Breast epithelium (tissue), 4 donors: ENCODE data around the gene MACROD2. TPM values are rescaled to one million over a fixed set of nuclear protein-coding genes. Genes with fewer than 3 reads are reported as not detected.

ENCODE experiments used
- DNase-seq, 2 donors: peaks; one replicate each; pipeline ENCODE4 v3.0.0-alpha.2; 2019; ENCODE audit warnings: low spot score in 2 of 2
- H3K27ac ChIP-seq, 2 donors: fragments of 200-600 bp; sonication (generic) in 1 of 2; one replicate each; pipeline ENCODE4 v1.5.1; 2016 to 2019; ENCODE audit warnings: mild to moderate bottlenecking in 1 of 2
- H3K27me3 ChIP-seq, 2 donors: fragments of 200-600 bp; sonication (generic) in 1 of 2; one replicate each; pipeline versions ENCODE4 v1.5.1 to v1.6.0; 2017 to 2019; ENCODE audit warnings: control low read depth in 1 of 2, mild to moderate bottlenecking in 1 of 2
- H3K36me3 ChIP-seq: fragments of 200-600 bp; one replicate; pipeline ENCODE4 v1.5.1; 2019
- H3K4me1 ChIP-seq, 2 donors: fragments of 200-600 bp; sonication (generic); one replicate each; pipeline ENCODE4 v1.5.1; 2016 to 2019; ENCODE audit warnings: control low read depth in 1 of 2
- H3K4me3 ChIP-seq, 3 donors: fragments of 200-600 bp; sonication (generic); 1 replicate in 2 of 3; 2 replicates in 1 of 3; pipeline ENCODE4 v1.5.1; 2016 to 2019; ENCODE audit warnings: mild to moderate bottlenecking in 3 of 3, moderate library complexity in 2 of 3
- H3K9me3 ChIP-seq, 2 donors: fragments of 200-600 bp; sonication (generic) in 1 of 2; one replicate each; pipeline ENCODE4 v1.5.1; 2016 to 2019; ENCODE audit warnings: control low read depth in 1 of 2
- POLR2A ChIP-seq: fragments of 450-650 bp; IDR thresholded peaks from one replicate; pipeline ENCODE4 v1.6.1; 2016; ENCODE audit warnings: antibody characterized with exemption, mild to moderate bottlenecking, moderate library complexity
- POLR2AphosphoS5 ChIP-seq, 3 donors: sonication (generic); formaldehyde crosslinking; IDR thresholded peaks; one replicate each; pipeline ENCODE4 v1.6.1; 2017; ENCODE audit warnings: antibody characterized with exemption in 3 of 3
- intact Hi-C: fragments of 100-400 bp; cut with DNase I; formaldehyde crosslinking; loops from one replicate; pipeline ENCODE4 v1.15.1; 2023; ENCODE audit warnings: low total_unique reads
- total RNA-seq, 3 donors: library from RNA; depleted of rRNA; stranded (reverse); fragments of >200 nt; gene quantifications; one replicate each; pipeline ENCODE4 v1.1.0, GENCODE V29; 2016
- TF ChIP-seq, protein P1 (sequence below), 3 donors: fragments of 450-650 bp; IDR thresholded peaks; one replicate each; pipeline ENCODE4 v1.5.1; 2016 to 2017; ENCODE audit warnings: antibody characterized with exemption in 3 of 3, mild to moderate bottlenecking in 3 of 3, moderate library complexity in 3 of 3

MACROD2 gene
- total RNA-seq, 3 donors from 2014 or later: 6.7 to 26.8 (median 8.8) TPM

DNA sequence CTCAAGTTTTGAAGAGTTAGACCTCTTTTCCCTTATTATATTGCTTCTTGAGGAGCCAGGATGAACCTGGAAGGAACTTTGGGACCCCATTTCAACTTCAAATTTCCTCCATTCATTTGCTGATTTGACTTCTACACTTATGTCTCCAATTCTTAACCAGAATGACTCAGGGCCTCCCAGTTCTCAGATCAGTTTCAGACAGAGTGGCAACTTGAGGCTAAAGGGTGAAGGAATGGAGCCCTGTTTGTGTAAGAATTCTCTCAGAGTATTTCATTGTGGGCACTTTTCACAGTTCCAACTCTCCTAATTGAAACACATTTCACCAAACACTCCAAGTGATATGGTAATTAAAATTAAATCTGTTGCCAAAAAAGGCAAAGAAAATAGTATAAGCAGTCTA lies 451.1 kb downstream of the MACROD2 start:
- Histone ChIP-seq H3K27me3 (no peaks in the 10 kb centered on the region), H3K4me3 (no peak overlapping the region), H3K9me3 (no peaks in the 10 kb centered on the region), H3K4me1 (no peaks in the 10 kb centered on the region), H3K36me3 (no peaks in the 10 kb centered on the region), H3K27ac (no peak overlapping the region)
- intact Hi-C loops: no loop called here
- TF ChIP-seq, protein P1, sequence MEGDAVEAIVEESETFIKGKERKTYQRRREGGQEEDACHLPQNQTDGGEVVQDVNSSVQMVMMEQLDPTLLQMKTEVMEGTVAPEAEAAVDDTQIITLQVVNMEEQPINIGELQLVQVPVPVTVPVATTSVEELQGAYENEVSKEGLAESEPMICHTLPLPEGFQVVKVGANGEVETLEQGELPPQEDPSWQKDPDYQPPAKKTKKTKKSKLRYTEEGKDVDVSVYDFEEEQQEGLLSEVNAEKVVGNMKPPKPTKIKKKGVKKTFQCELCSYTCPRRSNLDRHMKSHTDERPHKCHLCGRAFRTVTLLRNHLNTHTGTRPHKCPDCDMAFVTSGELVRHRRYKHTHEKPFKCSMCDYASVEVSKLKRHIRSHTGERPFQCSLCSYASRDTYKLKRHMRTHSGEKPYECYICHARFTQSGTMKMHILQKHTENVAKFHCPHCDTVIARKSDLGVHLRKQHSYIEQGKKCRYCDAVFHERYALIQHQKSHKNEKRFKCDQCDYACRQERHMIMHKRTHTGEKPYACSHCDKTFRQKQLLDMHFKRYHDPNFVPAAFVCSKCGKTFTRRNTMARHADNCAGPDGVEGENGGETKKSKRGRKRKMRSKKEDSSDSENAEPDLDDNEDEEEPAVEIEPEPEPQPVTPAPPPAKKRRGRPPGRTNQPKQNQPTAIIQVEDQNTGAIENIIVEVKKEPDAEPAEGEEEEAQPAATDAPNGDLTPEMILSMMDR (IDR thresholded peaks at IDR 0.05): no peak
- no peak for TF ChIP-seq POLR2A
- no peak for TF ChIP-seq POLR2AphosphoS5 (IDR thresholded peaks at IDR 0.05)
- no peak for DNase-seq

DNA sequence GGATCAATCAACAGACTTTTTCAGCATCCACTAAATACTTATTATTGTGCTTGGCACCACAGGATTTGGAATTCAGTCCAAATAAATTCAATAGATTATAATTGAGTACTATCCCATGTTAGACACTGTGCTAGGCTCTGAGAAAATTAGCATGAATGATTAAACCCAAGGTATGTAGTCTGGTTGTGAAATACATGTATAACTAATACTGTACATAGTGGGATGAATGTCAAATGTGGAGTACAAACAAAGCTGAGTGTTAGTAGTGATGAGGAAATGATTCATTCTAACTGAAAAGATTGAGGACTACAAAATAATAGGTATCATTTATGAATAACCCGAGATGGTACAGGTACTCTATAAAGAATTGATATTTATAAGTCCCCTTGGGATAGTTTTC lies 454.0 kb downstream of the MACROD2 start:
- Histone ChIP-seq H3K27me3 (no peaks in the 10 kb centered on the region), H3K36me3 (no peaks in the 10 kb centered on the region), H3K4me1 (no peaks in the 10 kb centered on the region), H3K27ac (no peak overlapping the region), H3K9me3 (no peaks in the 10 kb centered on the region), H3K4me3 (no peak overlapping the region)
- DNase-seq: no peak
- TF ChIP-seq POLR2A (no peak), POLR2AphosphoS5 (IDR thresholded peaks at IDR 0.05) (no peak)
- TF ChIP-seq, protein P1 (IDR thresholded peaks at IDR 0.05): no peak
- intact Hi-C loops: no loop called here

DNA sequence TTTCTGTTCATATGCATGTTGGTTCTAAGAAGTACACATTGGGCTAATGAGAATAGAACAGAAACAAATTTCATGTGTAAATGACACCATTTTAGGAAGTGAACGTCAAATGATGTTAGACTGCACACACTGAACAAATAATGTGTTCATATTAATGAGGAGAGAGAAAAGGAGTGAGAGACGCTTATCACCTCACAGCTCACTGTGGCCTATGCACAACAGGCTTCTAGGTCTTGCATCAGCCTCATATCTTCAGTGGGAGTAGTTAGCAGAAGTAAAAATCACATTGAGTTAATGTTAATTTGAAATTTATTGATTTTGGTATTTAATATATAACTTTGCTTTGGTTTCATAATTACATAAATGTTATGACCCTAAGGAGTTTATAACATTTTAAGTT lies 454.9 kb downstream of the MACROD2 start:
- Histone ChIP-seq H3K27me3 (no peaks in the 10 kb centered on the region), H3K4me3 (no peak overlapping the region), H3K4me1 (no peaks in the 10 kb centered on the region), H3K9me3 (no peaks in the 10 kb centered on the region), H3K27ac (no peak overlapping the region), H3K36me3 (no peaks in the 10 kb centered on the region)
- intact Hi-C loops: no loop called here
- no peak for DNase-seq
- TF ChIP-seq, protein P1 (IDR thresholded peaks at IDR 0.05): no peak
- TF ChIP-seq POLR2AphosphoS5 (IDR thresholded peaks at IDR 0.05): no peak
- no peak for TF ChIP-seq POLR2A

DNA sequence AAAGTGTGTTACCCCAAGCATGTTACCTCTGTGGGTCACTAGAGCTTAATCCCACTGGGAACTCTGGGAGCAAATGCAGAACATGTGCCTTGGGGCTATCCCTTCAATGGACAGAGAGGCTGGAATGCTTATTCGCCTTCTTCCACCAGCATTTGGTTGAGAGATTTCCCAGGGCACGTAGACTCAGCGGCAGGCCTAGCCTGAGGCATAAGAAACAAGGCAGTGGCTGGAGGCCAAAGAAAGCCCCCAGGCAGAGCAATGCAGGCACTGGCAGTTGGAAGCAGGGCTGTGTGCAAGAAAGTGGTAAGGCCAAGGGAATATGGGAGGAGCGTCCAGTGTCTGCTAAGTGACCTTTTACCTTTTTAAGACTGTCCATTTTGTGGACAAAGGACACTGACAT lies 456.1 kb downstream of the MACROD2 start:
- Histone ChIP-seq H3K4me3 (no peak overlapping the region), H3K27ac (no peak overlapping the region), H3K4me1 (no peaks in the 10 kb centered on the region), H3K27me3 (no peaks in the 10 kb centered on the region), H3K9me3 (no peaks in the 10 kb centered on the region), H3K36me3 (no peaks in the 10 kb centered on the region)
- DNase-seq: no peak
- intact Hi-C loops: no loop called here
- TF ChIP-seq POLR2AphosphoS5 (IDR thresholded peaks at IDR 0.05): no peak
- TF ChIP-seq, protein P1 (IDR thresholded peaks at IDR 0.05): no peak
- TF ChIP-seq POLR2A: no peak

DNA sequence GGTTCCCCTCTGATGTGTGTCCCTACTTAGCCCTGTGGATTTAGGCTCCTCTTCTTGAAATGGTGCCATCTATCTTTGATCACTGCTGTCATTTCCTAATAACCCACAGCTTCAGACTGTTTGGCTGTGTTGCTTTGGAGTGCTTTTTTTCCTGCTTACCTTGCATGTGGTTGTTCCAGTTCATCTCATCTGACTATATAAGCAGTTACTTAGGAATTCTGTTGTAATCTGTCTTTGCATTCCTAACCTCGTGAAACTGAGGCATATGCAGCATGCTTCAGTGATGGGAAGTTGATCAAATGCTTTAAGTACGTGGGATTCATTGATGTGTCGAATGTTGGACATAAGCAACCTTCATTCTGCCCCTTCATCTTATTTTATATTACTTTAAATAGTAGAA lies 457.9 kb downstream of the MACROD2 start:
- DNase-seq: no peak
- H3K36me3 ChIP-seq: no peaks in the 10 kb centered on the region
- H3K9me3 ChIP-seq: no peaks in the 10 kb centered on the region
- TF ChIP-seq, protein P1 (IDR thresholded peaks at IDR 0.05): no peak
- TF ChIP-seq POLR2A (no peak), POLR2AphosphoS5 (IDR thresholded peaks at IDR 0.05) (no peak)
- intact Hi-C loops: no loop called here
- H3K27me3 ChIP-seq: no peaks in the 10 kb centered on the region
- H3K27ac ChIP-seq: no peak overlapping the region
- H3K4me3 ChIP-seq: no peak overlapping the region
- H3K4me1 ChIP-seq: no peaks in the 10 kb centered on the region
